Memory B cell (primary cell): Measurements from ENCODE around the gene ZNF618.
"Not testable (repeated sequence)": the region's sequence is repeated elsewhere in the genome, so short reads cannot be mapped to it uniquely, and the experiment has no call there.

Experiments
- ATAC-seq: fragments of 150-1000 bp; cut with Tn5 transposase; 2 replicates; pipeline ENCODE4 v1.10.0; 2021; ENCODE audit warnings: low read depth, mild to moderate bottlenecking, moderate library complexity
- DNase-seq, 2 donors: peaks; one replicate each; pipeline ENCODE4 v3.0.0; 2022; ENCODE audit warnings: low spot score in 2 of 2
- H3K27ac Mint-ChIP-seq: one replicate; pipeline ENCODE4 v1.8.0; 2022; ENCODE audit warnings: mild to moderate bottlenecking, moderate library complexity, mixed read lengths
- H3K27me3 Mint-ChIP-seq: one replicate; pipeline ENCODE4 v1.8.0; 2022; ENCODE audit warnings: mixed read lengths
- H3K36me3 Mint-ChIP-seq: one replicate; pipeline ENCODE4 v1.8.0; 2022; ENCODE audit warnings: mild to moderate bottlenecking, mixed read lengths
- H3K4me1 Mint-ChIP-seq: one replicate; pipeline ENCODE4 v1.8.0; 2022; ENCODE audit warnings: mixed read lengths
- H3K4me3 Mint-ChIP-seq: one replicate; pipeline ENCODE4 v1.8.0; 2022; ENCODE audit warnings: mild to moderate bottlenecking, moderate library complexity, mixed read lengths
- H3K9me3 Mint-ChIP-seq: one replicate; pipeline ENCODE4 v1.8.0; 2022; ENCODE audit warnings: mixed read lengths

ZNF618 gene

GRCh38 chr9:114080773-114081440, 204.8 kb downstream of the ZNF618 start:
- H3K36me3 Mint-ChIP-seq: no peaks in the 10 kb centered on the region
- no peak overlapping the region for H3K27ac Mint-ChIP-seq
- no peak overlapping the region for H3K4me3 Mint-ChIP-seq
- H3K9me3 Mint-ChIP-seq: no peaks in the 10 kb centered on the region
- DNase-seq (no peak), ATAC-seq (no peak)
- H3K4me1 Mint-ChIP-seq: no peaks in the 10 kb centered on the region
- peaks cover 12% of the 10 kb centered on the region for H3K27me3 Mint-ChIP-seq

- Mint-ChIP-seq H3K27me3 (peaks cover 8% of the 10 kb centered on the region), H3K9me3 (no peaks in the 10 kb centered on the region), H3K4me3 (no peak overlapping the region), H3K36me3 (no peaks in the 10 kb centered on the region), H3K27ac (no peak overlapping the region), H3K4me1 (no peaks in the 10 kb centered on the region)
- no peak for ATAC-seq
- DNase-seq: no peak
Observed at GRCh38 chr9:114081441-114082016, 205.4 kb downstream of the ZNF618 start.

- peak; percentile 69 to 80 for DNase-seq
- peaks cover 3% of the 10 kb centered on the region for H3K27me3 Mint-ChIP-seq
- H3K4me3 Mint-ChIP-seq: no peak overlapping the region
- H3K4me1 Mint-ChIP-seq: no peaks in the 10 kb centered on the region
- H3K27ac Mint-ChIP-seq: no peak overlapping the region
- peak; percentile 76 for ATAC-seq
- no peaks in the 10 kb centered on the region for H3K9me3 Mint-ChIP-seq
- no peaks in the 10 kb centered on the region for H3K36me3 Mint-ChIP-seq
Observed at GRCh38 chr9:114082017-114082762, 206.1 kb downstream of the ZNF618 start.

- not testable (repeated sequence) for H3K27me3 Mint-ChIP-seq, ATAC-seq, H3K9me3 Mint-ChIP-seq
Observed at GRCh38 chr9:114082763-114083412, 206.8 kb downstream of the ZNF618 start.

GRCh38 chr9:114083666-114084065, 207.6 kb downstream of the ZNF618 start:
- H3K36me3 Mint-ChIP-seq: no peaks in the 10 kb centered on the region
- H3K4me3 Mint-ChIP-seq: no peak overlapping the region
- H3K9me3 Mint-ChIP-seq: no peaks in the 10 kb centered on the region
- ATAC-seq (no peak), DNase-seq (no peak)
- no peaks in the 10 kb centered on the region for H3K4me1 Mint-ChIP-seq
- H3K27ac Mint-ChIP-seq: no peak overlapping the region
- peaks cover 4% of the 10 kb centered on the region for H3K27me3 Mint-ChIP-seq

More at GRCh38 chr9:114082763-114083412, 206.8 kb downstream of the ZNF618 start:
- not testable (repeated sequence) for H3K27ac Mint-ChIP-seq, H3K36me3 Mint-ChIP-seq, DNase-seq, H3K4me3 Mint-ChIP-seq, H3K4me1 Mint-ChIP-seq

- Mint-ChIP-seq H3K9me3 (no peaks in the 10 kb centered on the region), H3K4me1 (no peaks in the 10 kb centered on the region), H3K4me3 (no peak overlapping the region), H3K36me3 (no peaks in the 10 kb centered on the region), H3K27ac (no peak overlapping the region), H3K27me3 (peaks cover 3% of the 10 kb centered on the region)
- ATAC-seq (no peak), DNase-seq (no peak)
Observed at GRCh38 chr9:114084282-114085073, 208.4 kb downstream of the ZNF618 start.

- DNase-seq (no peak), ATAC-seq (no peak)
- Mint-ChIP-seq H3K36me3 (no peaks in the 10 kb centered on the region), H3K27ac (no peak overlapping the region), H3K9me3 (no peaks in the 10 kb centered on the region), H3K4me3 (no peak overlapping the region), H3K27me3 (peaks cover 3% of the 10 kb centered on the region), H3K4me1 (no peaks in the 10 kb centered on the region)
Observed at GRCh38 chr9:114085387-114085789, 209.3 kb downstream of the ZNF618 start.

GRCh38 chr9:114086009-114086408, 209.9 kb downstream of the ZNF618 start:
- ATAC-seq (no peak), DNase-seq (no peak)
- Mint-ChIP-seq H3K4me1 (no peaks in the 10 kb centered on the region), H3K4me3 (no peak overlapping the region), H3K9me3 (no peaks in the 10 kb centered on the region), H3K27ac (no peak overlapping the region), H3K36me3 (no peaks in the 10 kb centered on the region), H3K27me3 (peaks cover 5% of the 10 kb centered on the region)

- no peaks in the 10 kb centered on the region for H3K9me3 Mint-ChIP-seq
- no peaks in the 10 kb centered on the region for H3K4me1 Mint-ChIP-seq
- H3K27me3 Mint-ChIP-seq: peaks cover 5% of the 10 kb centered on the region
- no peak for DNase-seq
- no peak for ATAC-seq
- no peak overlapping the region for H3K4me3 Mint-ChIP-seq
- H3K27ac Mint-ChIP-seq: no peak overlapping the region
- H3K36me3 Mint-ChIP-seq: no peaks in the 10 kb centered on the region
Observed at GRCh38 chr9:114086607-114087006, 210.5 kb downstream of the ZNF618 start.

GRCh38 chr9:114087721-114088120, 211.6 kb downstream of the ZNF618 start:
- ATAC-seq (no peak), DNase-seq (no peak)
- Mint-ChIP-seq H3K27me3 (peaks cover 5% of the 10 kb centered on the region), H3K27ac (no peak overlapping the region), H3K4me1 (no peaks in the 10 kb centered on the region), H3K9me3 (no peaks in the 10 kb centered on the region), H3K4me3 (no peak overlapping the region), H3K36me3 (no peaks in the 10 kb centered on the region)

- Mint-ChIP-seq H3K9me3 (no peaks in the 10 kb centered on the region), H3K27me3 (peaks cover 5% of the 10 kb centered on the region), H3K36me3 (no peaks in the 10 kb centered on the region), H3K4me3 (no peak overlapping the region), H3K4me1 (no peaks in the 10 kb centered on the region), H3K27ac (no peak overlapping the region)
- ATAC-seq (no peak), DNase-seq (no peak)
Observed at GRCh38 chr9:114088571-114089170, 212.6 kb downstream of the ZNF618 start.

- Mint-ChIP-seq H3K36me3 (no peaks in the 10 kb centered on the region), H3K9me3 (no peaks in the 10 kb centered on the region), H3K27me3 (peaks cover 5% of the 10 kb centered on the region), H3K4me3 (no peak overlapping the region), H3K4me1 (no peaks in the 10 kb centered on the region), H3K27ac (no peak overlapping the region)
- DNase-seq (no peak), ATAC-seq (no peak)
Observed at GRCh38 chr9:114089206-114089840, 213.2 kb downstream of the ZNF618 start.

GRCh38 chr9:114090798-114091197, 214.7 kb downstream of the ZNF618 start:
- Mint-ChIP-seq H3K36me3 (no peaks in the 10 kb centered on the region), H3K4me3 (no peak overlapping the region), H3K9me3 (no peaks in the 10 kb centered on the region), H3K27ac (no peak overlapping the region), H3K27me3 (peaks cover 8% of the 10 kb centered on the region), H3K4me1 (no peaks in the 10 kb centered on the region)
- ATAC-seq (no peak), DNase-seq (no peak)
